KBM-7 (cell line): ENCODE measurements around the gene ASIP.
A peak's percentile ranks its signal among the peaks of the same experiment; 100 is the strongest.
"Not testable (repeated sequence)": the region's sequence is repeated elsewhere in the genome, so short reads cannot be mapped to it uniquely, and the experiment has no call there.

Experiments
- DNase-seq: peaks from one replicate; pipeline ENCODE4 v3.0.0-alpha.2; 2015
- in situ Hi-C: fragments of 300-500 bp; cut with MboI; formaldehyde crosslinking; loops from 2 replicates; pipeline ENCODE4 v1.14.3; 2020; ENCODE audit warnings: low sequenced_read_pairs, low pct_unique_long_range_greater_than_20kb, mixed read lengths

The ASIP gene, protein sequence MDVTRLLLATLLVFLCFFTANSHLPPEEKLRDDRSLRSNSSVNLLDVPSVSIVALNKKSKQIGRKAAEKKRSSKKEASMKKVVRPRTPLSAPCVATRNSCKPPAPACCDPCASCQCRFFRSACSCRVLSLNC

GRCh38 chr20:34240693-34241615, at the start of gene ASIP:
TSS of gene ASIP (plus strand) at chr20:34241423. CDS start at chr20:34260375, 18,952 bp downstream.
- peak; percentile 25 for DNase-seq
- in situ Hi-C loops: no loop called here

DNA sequence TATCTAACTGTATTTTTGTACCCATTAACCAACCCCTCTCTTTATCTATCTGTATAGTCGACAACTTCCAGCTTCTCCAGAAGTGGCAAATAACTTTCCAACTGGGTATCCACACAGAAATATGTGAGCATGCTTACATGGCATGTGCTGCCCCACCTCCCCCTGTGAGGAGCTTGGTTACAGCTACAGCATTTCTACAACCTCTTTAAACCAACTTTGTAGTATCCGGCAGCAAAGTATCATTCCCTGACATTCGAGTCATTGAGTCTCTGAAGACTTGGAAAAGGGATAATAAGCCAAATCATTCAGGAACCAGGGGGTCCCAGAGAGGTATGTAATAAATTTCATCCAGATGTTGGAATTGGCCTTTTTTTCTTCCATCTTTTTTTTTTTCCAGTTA, 48.2 kb upstream of the ASIP start:
- in situ Hi-C loops: no loop called here

GRCh38 chr20:34199183-34199582, 42.0 kb upstream of the ASIP start:
- in situ Hi-C loops: no loop called here
- DNase-seq: peak; percentile 29

More for the DNA sequence above, 48.2 kb upstream of the ASIP start:
- no peak for DNase-seq

DNA sequence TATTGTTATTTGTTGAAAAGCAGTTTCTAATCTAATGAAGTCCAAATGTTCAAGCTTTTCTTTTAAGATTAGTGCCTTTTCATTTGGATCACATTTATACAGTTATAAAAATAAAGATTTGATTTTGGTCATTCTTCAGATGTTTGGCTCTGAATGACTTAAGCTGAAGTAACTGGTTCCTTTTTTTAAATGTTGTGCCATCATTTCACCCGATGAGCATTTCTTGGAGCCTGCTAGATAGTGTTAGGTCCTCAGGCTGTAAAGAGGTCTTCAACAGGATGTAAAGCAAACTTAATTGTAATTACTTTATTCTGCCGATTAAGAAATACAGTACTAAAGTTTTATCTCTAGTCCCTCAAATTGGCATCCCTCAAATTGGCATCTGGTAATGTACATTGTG, 41.2 kb upstream of the ASIP start:
- no peak for DNase-seq
- in situ Hi-C loops: no loop called here

- DNase-seq: no peak
- in situ Hi-C loops: no loop called here
Observed at GRCh38 chr20:34201531-34201930, 39.7 kb upstream of the ASIP start.

- in situ Hi-C loops, DNase-seq: not testable (repeated sequence)
Observed at GRCh38 chr20:34205172-34205880, 35.9 kb upstream of the ASIP start.

- in situ Hi-C loops: no loop called here
- DNase-seq: no peak
Observed at GRCh38 chr20:34209111-34209510, 32.1 kb upstream of the ASIP start.

DNA sequence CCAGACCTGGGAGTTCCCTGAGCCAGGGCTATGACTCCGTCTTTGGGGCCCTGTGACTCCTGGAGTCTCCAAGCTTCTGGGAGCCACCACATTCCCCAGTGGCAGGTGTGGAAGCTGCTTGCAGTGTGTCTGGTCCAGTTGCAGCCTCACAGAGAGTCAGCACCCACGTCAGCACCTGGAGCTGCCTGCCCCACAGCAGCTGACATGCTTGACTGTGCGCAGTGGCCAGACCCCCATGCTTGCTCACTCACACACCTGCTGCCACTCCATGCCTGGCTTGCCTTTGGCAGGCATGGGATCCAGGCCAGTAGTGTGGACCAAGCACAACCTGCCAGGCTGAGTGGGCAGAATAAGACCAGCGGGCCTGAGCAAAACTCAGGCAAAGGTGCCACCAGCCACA, 31.0 kb upstream of the ASIP start:
- no peak for DNase-seq
- in situ Hi-C loops: no loop called here

- in situ Hi-C loops: no loop called here
- no peak for DNase-seq
Observed at GRCh38 chr20:34211591-34211990, 29.6 kb upstream of the ASIP start.

DNA sequence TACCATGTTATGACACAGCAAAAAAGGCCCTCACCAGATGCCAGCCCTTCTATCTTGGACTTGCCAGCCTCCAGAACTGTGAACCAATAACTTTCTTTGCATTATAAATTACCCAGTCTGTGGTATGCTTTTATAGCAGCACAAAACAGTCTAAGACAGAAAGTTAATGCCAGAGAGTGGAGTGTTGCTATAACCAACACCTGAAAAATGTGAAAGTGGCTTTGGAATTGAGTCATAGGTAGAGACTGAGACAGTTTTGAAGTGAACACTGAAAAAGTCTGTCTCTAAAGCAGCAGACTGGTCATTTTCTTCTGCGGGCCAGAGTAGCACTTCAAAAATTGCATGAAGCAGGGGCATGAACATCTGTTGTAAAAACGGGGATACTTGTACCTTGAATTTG, 28.0 kb upstream of the ASIP start:
- in situ Hi-C loops: no loop called here
- DNase-seq: no peak

GRCh38 chr20:34215711-34216381, 25.4 kb upstream of the ASIP start:
- in situ Hi-C loops: no loop called here
- DNase-seq: peak; percentile 42

DNA sequence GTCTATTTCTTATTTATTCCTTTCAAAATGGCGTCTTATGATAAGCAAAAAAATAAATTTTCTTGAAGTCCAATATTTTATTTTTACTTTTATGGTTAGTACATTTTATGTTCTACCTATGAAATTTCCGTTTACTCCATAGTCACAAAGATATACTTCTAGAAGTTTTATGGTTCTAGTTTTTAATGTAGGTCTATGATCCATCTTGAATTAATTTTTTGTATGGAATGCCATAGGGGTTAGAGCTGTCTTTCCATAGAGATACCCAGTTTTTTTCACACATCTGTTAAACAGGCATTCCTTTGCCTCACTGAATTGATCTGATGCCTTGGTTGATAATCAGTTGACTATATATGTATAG, 24.9 kb upstream of the ASIP start:
- DNase-seq: no peak
- in situ Hi-C loops: no loop called here

DNA sequence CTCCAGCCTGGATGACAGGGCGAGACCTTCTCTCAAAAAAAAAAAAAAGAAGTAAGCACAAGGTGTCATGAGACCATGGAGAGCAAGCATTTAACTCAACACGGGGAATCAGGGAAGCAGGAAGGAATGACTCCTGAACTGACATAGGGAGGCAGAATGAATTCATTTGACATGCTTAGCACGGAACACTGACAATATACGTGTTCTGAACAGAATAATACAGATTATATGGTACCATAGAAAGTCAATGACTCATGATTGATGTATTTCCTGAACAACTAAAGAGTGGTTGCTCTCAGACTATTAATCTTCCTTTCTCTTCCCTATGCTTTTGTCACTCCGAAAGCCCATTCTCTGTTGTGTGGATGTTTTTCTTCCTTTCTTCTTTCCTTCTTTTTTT, 20.7 kb upstream of the ASIP start:
- in situ Hi-C loops: no loop called here
- no peak for DNase-seq

DNA sequence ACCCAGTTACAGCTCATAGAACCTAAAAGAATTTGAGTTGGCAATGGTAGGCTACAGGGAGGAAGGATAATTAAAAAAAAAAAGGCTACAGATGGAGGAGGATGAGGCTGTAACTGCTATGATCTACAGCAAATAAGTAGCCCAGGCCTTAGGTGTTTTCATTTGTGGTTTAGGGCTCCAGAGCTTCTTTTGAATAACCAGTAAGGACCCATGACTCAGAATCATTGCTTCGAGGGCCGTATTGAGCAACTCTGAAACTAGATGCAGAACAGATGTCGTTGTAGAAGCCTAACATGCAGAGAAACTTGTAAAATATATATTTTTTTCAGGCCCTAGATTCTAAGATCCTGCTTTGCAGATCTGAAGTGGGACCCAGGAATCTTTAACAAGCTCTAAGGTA, 19.0 kb upstream of the ASIP start:
- no peak for DNase-seq
- in situ Hi-C loops: no loop called here

DNA sequence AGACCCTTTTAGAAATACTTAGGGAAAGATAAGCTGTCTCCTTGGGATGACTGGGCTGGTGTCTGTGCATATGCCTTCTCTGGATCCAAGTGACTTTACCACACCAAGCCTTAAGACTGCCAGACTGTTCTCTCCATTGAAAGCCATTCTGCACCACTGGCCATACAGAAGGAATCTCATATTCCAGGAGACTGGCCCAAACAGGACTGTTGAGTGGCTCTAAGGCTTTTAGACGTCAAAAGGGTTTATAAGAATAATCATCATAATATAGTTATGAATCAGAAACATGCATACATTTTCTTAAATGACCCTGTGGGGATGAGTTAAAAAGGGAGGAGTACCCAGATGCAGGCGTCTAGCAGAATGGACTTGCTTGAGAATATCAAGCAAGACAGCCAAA, 17.0 kb upstream of the ASIP start:
- DNase-seq, in situ Hi-C loops: not testable (repeated sequence)

DNA sequence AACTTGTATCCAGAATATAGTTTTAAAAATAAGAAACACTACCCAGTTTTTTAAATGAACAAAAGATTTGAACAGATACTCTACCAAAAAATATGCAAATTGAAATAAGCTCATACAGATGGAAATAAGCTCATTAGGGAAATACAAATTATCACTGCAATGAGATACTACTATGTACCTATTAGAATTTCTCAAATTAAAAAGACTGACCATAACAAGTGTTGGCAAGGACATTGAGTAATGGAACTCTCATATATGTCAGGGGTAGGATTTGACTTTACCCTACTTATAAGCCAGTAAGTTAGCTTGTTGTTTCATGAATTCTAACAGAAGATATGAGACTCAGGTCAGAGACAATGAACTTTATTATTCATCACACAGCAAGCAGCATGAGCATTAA, 9.6 kb upstream of the ASIP start:
- no peak for DNase-seq
- in situ Hi-C loops: no loop called here

GRCh38 chr20:34232494-34233087, 8.6 kb upstream of the ASIP start:
- DNase-seq: no peak
- in situ Hi-C loops: no loop called here

GRCh38 chr20:34233687-34234086, 7.5 kb upstream of the ASIP start:
- DNase-seq: no peak
- in situ Hi-C loops: no loop called here

DNA sequence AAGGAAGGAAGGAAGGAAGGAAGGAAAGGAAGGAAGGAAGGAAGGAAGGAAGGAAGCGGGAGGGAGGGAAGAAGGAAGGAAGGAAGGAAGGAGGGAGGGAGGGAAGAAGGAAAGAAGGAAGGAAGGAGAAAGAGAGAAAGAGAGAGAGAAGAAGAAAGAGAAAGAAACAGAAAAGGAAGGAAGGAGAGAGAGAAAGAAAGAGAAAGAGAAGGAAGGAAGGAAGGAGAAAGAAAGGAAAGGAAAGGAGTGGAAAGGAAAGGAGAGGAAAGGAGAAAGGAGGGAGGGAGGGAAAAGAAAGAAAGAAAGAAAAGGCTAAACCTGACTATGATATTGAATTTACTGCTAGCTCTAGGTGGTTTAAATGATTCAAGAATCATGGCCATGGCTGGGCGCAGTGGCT, 5.3 kb upstream of the ASIP start:
- DNase-seq: no peak
- in situ Hi-C loops: no loop called here
